SK-N-SH treated with all-trans-retinoic acid at 6 μM for 48 hours (cell line): ENCODE data around the gene CPLX1.

Source experiments
- ESRRG ChIP-seq: fragments of 250-450 bp; sonication (Bioruptor Pico); IDR thresholded peaks from 2 replicates; pipeline ENCODE4 v1.6.1; 2021; ENCODE audit warnings: mild to moderate bottlenecking
- RARB ChIP-seq: fragments of 250-450 bp; sonication (Bioruptor Pico); IDR thresholded peaks from 2 replicates; pipeline ENCODE4 v1.8.0; 2021; ENCODE audit warnings: mild to moderate bottlenecking, moderate library complexity
- SNAI2 ChIP-seq: fragments of 250-450 bp; sonication (Bioruptor Pico); IDR thresholded peaks from 2 replicates; pipeline ENCODE4 v1.5.0; 2020; ENCODE audit warnings: mild to moderate bottlenecking, moderate library complexity
- TCF4 ChIP-seq: fragments of 250-450 bp; sonication (Bioruptor Pico); IDR thresholded peaks from 2 replicates; pipeline ENCODE4 v1.8.0; 2021; ENCODE audit warnings: mild to moderate bottlenecking, moderate library complexity, borderline replicate concordance
- ZC3H10 ChIP-seq: fragments of 250-450 bp; sonication (Bioruptor Pico); IDR thresholded peaks from 2 replicates; pipeline ENCODE4 v1.5.1; 2021; ENCODE audit warnings: mild to moderate bottlenecking, moderate library complexity
- ZFP3 ChIP-seq: fragments of 250-450 bp; sonication (Bioruptor Pico); IDR thresholded peaks from 2 replicates; pipeline ENCODE4 v1.5.0; 2020; ENCODE audit warnings: mild to moderate bottlenecking, moderate library complexity
- ZNF8 ChIP-seq: fragments of 450-650 bp; formaldehyde crosslinking; IDR thresholded peaks from 2 replicates; pipeline ENCODE4 v1.5.0; 2020; ENCODE audit warnings: mild to moderate bottlenecking, moderate library complexity
- TF ChIP-seq, protein P1 (sequence below): fragments of 250-450 bp; sonication (Bioruptor Pico); IDR thresholded peaks from 2 replicates; pipeline ENCODE4 v1.8.0; 2020; ENCODE audit warnings: mild to moderate bottlenecking, moderate library complexity, borderline replicate concordance

GRCh38 chr4:826508-827208 is 729 bp upstream of the CPLX1 start:
- TF ChIP-seq ZFP3 (no peak), ZNF8 (CRISPR knock-in tag) (no peak), SNAI2 (no peak), ESRRG (no peak), ZC3H10 (CRISPR knock-in tag) (no peak), RARB (CRISPR knock-in tag) (no peak), TCF4 (CRISPR knock-in tag) (no peak)
- TF ChIP-seq, protein P1, sequence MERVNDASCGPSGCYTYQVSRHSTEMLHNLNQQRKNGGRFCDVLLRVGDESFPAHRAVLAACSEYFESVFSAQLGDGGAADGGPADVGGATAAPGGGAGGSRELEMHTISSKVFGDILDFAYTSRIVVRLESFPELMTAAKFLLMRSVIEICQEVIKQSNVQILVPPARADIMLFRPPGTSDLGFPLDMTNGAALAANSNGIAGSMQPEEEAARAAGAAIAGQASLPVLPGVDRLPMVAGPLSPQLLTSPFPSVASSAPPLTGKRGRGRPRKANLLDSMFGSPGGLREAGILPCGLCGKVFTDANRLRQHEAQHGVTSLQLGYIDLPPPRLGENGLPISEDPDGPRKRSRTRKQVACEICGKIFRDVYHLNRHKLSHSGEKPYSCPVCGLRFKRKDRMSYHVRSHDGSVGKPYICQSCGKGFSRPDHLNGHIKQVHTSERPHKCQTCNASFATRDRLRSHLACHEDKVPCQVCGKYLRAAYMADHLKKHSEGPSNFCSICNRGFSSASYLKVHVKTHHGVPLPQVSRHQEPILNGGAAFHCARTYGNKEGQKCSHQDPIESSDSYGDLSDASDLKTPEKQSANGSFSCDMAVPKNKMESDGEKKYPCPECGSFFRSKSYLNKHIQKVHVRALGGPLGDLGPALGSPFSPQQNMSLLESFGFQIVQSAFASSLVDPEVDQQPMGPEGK (CRISPR knock-in tag): no peak
